ENCODE measurements around the gene NGEF. TPM values are rescaled to one million over a fixed set of nuclear protein-coding genes. Genes with fewer than 3 reads are reported as not detected.
A peak's percentile ranks its signal among the peaks of the same experiment; 100 is the strongest.

Gene NGEF
- total RNA-seq, 1 donor from 2014 or later, result 0.53 TPM

DNA sequence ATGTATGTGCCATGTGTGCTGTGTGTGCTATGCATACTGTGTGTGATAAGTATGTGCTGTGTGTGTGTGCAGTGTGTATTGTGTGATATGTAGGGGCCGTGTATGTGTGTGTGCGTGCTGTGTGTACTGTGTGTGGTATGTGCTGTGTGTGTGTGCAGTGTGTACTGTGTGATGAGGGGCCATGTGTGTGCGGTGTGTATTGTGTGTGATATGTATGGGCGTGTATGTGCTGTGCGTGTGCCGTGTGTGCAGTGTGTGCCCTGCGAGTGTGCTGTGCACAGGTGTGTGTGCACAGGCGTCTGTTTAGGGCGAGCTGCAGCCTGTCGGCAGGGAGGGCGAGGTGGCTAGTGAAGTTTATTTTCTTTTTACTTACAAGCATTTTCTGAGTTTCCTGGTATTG lies 126.9 kb downstream of the NGEF start:
- no peaks in the 10 kb centered on the region for H3K36me3 ChIP-seq (ENCODE audit: control insufficient read depth, insufficient read depth, low read length)
- TF ChIP-seq, protein P1, sequence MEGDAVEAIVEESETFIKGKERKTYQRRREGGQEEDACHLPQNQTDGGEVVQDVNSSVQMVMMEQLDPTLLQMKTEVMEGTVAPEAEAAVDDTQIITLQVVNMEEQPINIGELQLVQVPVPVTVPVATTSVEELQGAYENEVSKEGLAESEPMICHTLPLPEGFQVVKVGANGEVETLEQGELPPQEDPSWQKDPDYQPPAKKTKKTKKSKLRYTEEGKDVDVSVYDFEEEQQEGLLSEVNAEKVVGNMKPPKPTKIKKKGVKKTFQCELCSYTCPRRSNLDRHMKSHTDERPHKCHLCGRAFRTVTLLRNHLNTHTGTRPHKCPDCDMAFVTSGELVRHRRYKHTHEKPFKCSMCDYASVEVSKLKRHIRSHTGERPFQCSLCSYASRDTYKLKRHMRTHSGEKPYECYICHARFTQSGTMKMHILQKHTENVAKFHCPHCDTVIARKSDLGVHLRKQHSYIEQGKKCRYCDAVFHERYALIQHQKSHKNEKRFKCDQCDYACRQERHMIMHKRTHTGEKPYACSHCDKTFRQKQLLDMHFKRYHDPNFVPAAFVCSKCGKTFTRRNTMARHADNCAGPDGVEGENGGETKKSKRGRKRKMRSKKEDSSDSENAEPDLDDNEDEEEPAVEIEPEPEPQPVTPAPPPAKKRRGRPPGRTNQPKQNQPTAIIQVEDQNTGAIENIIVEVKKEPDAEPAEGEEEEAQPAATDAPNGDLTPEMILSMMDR (IDR thresholded peaks at IDR 0.05; ENCODE audit: insufficient read depth, low read length, severe bottlenecking), result no peak
- no peak for DNase-seq (ENCODE audit: low read depth)
- no peak overlapping the region for H3K4me3 ChIP-seq (ENCODE audit: low read depth, low read length)
- no peaks in the 10 kb centered on the region for H3K27me3 ChIP-seq (ENCODE audit: control insufficient read depth, insufficient read depth, low read length)
- peak; percentile 93 for FAIRE-seq

DNA sequence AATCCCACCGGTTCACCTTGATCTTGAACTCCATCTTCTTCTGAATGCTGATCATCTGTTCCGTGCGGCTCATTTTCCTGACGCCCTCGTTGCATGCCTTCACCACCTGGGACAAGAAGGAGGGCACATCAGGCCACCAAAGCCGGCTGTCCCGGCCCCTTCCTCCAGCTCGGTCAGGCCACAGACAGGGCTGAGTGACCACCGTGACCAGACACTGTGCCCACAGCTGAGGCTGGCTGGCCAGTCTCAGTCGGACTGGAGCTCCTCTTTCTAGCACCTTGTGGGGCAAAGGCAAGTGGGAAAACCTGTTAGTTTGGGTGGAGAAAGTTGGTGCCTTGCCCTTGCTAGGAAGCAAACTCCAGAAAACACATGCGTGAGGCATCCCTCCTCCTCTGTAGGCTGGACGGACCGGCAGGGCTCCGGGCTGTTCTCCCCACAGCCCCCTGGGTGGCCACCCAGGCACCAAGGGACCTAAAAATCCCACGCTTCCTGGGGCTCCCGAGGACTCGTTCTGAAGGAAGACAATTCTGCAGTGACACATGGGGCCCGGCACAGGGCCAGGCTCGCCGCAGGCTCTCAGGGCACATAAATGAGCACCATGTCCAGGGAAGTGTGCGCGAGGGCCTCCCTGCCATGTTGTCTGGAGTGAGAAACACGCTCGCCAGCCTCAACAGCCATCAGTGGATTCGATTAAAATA lies 127.6 kb downstream of the NGEF start:
- FAIRE-seq (no peak), DNase-seq (ENCODE audit: low read depth) (no peak)
- H3K36me3 ChIP-seq (ENCODE audit: control insufficient read depth, insufficient read depth, low read length), result no peaks in the 10 kb centered on the region
- TF ChIP-seq, protein P1 (IDR thresholded peaks at IDR 0.05; ENCODE audit: insufficient read depth, low read length, severe bottlenecking), result no peak
- no peak overlapping the region for H3K4me3 ChIP-seq (ENCODE audit: low read depth, low read length)
- no peaks in the 10 kb centered on the region for H3K27me3 ChIP-seq (ENCODE audit: control insufficient read depth, insufficient read depth, low read length)

DNA sequence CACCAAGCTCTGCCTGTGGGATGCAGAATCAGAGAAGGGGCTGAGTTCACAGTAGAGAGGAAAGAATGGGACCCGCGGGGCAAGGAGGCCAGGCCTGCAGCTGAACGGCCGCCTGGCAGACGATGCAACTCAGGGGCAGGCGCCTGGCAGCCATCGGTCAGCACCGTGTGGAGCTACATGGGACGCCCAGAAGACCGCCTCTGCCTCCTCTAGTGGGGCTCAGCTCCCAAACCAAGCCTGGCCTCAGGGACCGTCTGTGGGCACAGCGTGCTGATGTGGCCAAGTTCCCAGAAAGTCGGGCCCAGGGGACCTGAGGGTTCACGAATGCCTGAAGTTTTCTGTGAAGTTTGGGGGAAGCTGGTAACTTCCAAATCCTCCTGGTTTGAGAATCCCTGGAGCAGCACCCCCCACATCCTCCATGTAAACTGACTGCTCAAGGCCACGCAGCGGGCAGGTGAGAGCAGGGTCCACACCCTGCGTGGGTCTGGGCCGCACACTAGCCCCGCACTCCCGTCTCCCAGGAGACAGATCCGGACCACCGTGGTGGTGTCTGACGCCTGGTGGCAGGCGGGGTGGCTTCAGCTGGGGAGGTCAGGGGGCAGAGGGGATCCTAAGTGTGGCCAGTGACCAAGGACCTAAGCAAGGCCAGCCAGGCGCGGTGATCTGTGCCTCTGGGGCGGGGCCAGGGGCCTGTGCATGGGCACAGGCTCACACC lies 128.3 kb downstream of the NGEF start:
- DNase-seq (ENCODE audit: low read depth), result no peak

DNA sequence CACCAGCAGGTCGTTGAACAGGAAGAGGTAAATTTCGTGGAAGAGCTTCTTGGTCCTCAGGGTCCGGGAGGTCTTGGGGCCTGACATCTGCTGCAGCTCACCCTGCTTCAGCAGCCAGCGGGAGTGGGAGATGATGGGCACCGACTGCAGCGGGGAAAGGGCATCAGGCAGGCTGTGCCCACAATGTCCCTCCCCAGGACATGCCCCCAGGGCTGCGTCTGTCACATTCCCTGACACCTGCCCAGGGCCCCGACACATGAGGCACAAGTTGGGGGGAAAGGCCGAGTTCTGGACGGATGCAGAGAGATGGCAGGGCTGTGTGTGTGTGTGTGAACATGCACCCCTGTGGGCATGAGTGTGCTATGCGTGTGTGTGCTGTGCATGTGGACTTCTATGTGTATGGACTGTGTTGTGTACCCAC lies 129.0 kb downstream of the NGEF start:
- Histone ChIP-seq H3K36me3 (ENCODE audit: control insufficient read depth, insufficient read depth, low read length) (no peaks in the 10 kb centered on the region), H3K27me3 (ENCODE audit: control insufficient read depth, insufficient read depth, low read length) (no peaks in the 10 kb centered on the region), H3K4me3 (ENCODE audit: low read depth, low read length) (no peak overlapping the region)
- no peak for DNase-seq (ENCODE audit: low read depth)
- FAIRE-seq, result peak; percentile 68
- TF ChIP-seq, protein P1 (IDR thresholded peaks at IDR 0.05; ENCODE audit: insufficient read depth, low read length, severe bottlenecking), result no peak

More for the DNA sequence above, 128.3 kb downstream of the NGEF start:
- TF ChIP-seq, protein P1 (IDR thresholded peaks at IDR 0.05; ENCODE audit: insufficient read depth, low read length, severe bottlenecking), result no peak
- no peaks in the 10 kb centered on the region for H3K27me3 ChIP-seq (ENCODE audit: control insufficient read depth, insufficient read depth, low read length)
- H3K4me3 ChIP-seq (ENCODE audit: low read depth, low read length), result no peak overlapping the region
- H3K36me3 ChIP-seq (ENCODE audit: control insufficient read depth, insufficient read depth, low read length), result no peaks in the 10 kb centered on the region
- FAIRE-seq, result no peak

DNA sequence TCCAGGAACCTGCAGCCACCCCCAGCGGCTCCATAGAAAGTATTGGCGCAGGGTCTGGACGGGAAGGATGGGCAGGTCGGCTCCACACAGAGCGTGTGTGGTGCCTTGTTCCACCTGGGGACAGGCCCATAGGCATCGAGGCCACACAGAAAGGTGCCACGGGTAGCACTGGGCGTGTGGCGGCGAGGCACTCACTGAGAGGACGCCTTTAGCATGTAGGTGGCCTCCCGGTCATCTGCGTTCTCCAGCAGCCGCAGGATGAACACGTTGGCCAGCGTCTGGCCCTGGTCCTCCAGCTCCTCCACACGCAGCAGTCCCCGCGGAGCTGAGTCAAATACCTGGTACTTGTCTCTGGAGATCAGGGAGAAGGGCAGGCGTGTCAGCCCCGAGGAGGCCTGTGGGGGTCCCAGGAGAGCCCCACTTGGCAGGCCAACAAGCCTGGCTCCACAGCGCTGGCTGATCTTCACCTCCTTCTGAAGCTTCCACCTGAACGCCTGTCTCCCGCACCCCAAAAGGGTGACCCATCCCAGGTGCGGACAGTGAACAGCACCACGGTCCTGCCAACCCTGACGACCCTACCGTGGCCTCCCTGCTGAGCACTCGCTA lies 129.8 kb downstream of the NGEF start:
- Histone ChIP-seq H3K4me3 (ENCODE audit: low read depth, low read length) (no peak overlapping the region), H3K36me3 (ENCODE audit: control insufficient read depth, insufficient read depth, low read length) (no peaks in the 10 kb centered on the region), H3K27me3 (ENCODE audit: control insufficient read depth, insufficient read depth, low read length) (no peaks in the 10 kb centered on the region)
- DNase-seq (ENCODE audit: low read depth), result no peak
- FAIRE-seq, result no peak
- TF ChIP-seq, protein P1 (IDR thresholded peaks at IDR 0.05; ENCODE audit: insufficient read depth, low read length, severe bottlenecking), result no peak
